ENCODE measurements around the gene SNX11.
"Not testable (repeated sequence)": the region's sequence is repeated elsewhere in the genome, so short reads cannot be mapped to it uniquely, and the experiment has no call there.

Gene SNX11

DNA sequence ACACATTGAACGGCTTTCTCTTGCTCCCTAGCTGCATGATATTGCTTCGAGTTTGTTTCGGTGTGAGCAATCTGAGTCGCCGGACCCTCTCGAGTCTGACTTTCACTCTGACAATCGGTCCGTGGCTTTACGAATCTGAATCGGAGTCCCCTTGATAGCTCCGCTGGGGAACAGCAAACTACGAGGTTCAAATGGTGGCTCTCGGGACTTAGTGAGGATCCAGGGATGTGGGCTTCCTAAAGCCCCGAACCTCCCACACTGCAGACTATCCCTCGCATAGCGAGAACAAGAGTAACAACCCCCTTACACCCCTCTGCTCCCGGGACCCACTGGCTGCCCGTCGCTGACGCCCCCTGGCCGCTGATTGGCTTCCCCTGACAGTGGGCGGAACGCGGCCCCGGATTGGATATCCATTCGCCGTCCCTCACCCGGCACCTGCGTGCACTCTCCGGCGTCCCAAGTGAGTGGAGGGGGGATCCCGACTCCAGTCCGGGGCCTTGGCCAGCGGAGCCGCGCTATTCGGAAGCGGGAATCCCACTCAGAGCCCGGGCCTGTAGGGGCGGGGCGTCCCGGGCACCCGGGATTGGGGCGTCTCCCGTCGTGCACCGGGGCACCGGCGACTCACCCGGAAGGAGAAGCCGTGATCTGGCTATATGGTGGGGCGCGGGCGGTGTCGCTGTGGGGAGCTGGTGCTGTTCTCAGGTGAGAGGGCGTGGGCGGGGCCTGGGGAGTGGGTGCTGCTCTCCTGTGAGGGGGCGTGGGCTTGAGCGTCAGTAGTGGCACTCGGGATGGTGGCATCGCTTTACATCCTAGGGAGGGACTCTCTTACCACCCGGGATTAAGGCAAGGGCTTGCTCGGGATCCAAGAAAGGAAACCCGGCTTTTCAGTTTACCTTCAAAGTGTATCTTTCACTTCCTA, at the start of gene SNX11:
Gene SNX11, plus strand, starts transcription at position 630 of the 919 bp plus-strand sequence. CDS start 4,278 bp downstream, outside the sequence.
- DNase-seq, result peak; percentile 97 to 98

- no peak for DNase-seq
These were observed 49.0 kb upstream of the SNX11 start for GRCh38 chr17:48058393-48059124.

DNA sequence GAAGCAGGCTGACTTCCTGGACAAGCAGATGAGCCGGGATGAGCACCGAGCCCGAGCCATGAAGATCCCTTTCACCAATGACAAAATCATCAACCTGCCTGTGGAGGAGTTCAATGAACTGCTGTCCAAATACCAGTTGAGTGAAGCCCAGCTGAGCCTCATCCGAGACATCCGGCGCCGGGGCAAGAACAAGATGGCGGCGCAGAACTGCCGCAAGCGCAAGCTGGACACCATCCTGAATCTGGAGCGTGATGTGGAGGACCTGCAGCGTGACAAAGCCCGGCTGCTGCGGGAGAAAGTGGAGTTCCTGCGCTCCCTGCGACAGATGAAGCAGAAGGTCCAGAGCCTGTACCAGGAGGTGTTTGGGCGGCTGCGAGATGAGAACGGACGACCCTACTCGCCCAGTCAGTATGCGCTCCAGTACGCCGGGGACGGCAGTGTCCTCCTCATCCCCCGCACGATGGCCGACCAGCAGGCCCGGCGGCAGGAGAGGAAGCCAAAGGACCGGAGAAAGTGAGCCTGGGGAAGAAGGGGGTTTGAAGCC, 48.4 kb upstream of the SNX11 start:
- DNase-seq, result no peak

DNA sequence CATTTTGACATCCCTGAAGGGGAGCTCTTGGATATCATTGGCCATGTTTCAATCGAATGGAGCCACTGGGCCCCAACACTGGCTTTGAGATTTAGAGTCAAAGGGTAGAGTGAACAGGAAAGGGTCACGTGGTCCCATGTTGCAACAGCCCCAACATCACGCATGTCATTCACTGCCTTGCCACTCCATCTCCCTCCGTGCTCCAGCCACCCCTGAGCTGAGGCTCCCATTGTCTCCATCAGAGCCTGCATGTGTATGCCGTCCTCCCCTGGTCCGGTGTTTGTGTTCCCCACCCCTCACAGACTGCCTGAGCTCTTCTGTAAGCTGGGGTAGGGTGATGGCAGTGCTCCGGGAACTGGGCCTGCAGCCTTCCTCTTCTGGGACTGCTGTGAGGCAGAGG, 47.3 kb upstream of the SNX11 start:
- no peak for DNase-seq

DNA sequence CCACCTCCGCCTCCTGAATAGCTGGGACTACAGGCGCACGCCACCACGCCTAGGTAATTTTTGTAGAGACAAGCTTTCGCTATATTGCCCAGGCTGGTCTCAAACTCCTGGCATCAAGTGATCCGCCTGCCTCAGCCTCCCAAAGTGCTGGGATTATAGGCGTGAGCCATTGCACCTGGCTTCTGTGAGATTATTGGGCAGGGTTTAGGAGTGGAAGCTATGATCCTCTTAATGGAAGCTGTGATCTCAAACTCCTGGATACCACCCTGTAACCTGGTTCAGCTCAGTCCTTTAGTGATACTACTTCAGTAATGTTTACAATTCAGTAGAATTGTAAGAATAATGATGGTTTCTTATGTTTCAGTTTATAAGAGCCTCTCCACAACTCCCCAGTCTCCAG, 45.3 kb upstream of the SNX11 start:
- DNase-seq, result no peak

DNA sequence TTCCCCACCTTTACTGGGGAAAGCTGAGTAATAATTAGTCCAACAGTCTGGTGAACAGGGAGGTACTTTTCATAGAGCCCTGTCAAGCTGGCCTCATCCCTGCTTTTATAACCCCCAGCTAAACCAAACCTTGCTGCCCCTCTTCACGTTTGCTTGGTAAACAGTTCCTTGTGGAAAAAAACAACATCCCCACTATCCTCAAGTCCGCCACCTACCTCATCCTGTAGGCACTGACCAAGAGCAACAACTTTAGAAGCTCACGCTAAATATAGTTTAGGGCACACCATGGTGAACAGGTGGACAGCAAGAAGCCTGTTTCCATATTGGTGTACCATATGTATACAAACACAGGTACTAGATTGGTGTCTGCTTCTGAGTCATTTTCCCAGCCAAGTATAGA, 42.9 kb upstream of the SNX11 start:
- DNase-seq, result no peak

DNA sequence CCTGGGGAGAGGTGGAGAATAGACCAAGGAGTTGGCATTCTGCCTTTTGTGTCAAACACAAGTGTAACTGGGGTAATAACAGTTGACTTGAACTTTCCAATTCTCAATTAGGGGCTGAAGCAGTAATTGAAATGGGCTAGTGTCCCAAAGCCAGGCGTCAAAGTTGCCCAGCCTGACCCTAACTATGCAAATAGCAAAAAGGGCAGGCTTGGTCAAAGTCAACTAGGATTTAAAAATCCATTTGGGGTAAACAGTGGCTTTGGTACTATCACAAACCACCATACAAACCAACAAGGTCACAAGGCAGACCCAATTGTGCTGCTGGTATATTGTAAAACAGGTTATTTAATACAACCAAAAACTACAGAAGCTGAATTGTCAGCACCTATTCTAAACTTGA, 41.4 kb upstream of the SNX11 start:
- DNase-seq, result no peak

DNA sequence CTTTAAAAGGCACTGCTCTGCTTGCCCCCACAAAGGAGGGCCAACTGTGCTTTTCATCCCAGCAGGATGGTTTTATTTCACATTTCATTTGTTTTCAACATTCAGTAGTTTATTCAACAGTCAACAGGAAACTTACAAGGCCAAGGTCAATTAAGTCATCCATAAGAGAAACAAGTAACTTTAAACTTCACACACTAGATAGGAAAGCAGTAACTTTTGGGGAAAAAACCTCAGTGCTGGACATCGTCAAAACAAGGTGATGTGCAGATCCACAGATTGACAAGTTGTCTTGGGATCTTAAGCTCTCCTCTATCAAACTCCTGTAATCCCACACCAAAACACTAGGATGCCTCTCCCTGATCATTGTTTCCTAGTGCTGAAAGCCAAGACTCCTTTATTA, 40.9 kb upstream of the SNX11 start:
- no peak for DNase-seq

GRCh38 chr17:48067245-48067644, 40.3 kb upstream of the SNX11 start:
- no peak for DNase-seq

DNA sequence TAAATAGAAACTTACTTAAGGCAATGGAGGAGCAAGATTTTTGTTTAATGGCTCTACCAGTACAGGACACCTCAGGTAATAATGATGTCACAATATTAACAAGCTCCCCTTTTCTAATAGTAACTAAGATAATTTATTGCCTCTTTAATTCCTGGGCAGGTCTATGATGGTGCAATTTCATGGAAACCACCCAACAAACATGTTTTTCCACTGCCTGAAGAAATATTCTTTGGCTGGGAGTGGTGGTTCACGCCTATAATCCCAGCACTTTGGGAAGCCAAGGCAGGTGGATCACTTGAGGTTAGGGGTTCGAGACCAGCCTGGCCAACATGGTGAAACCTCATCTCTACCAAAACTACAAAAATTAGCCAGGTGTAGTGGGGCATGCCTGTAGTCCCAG, 39.8 kb upstream of the SNX11 start:
- DNase-seq, result not testable (repeated sequence)

- DNase-seq, result no peak
These were observed 39.0 kb upstream of the SNX11 start for GRCh38 chr17:48068491-48068961.

GRCh38 chr17:48070195-48070594, 37.4 kb upstream of the SNX11 start:
- no peak for DNase-seq

GRCh38 chr17:48071654-48072053, 35.9 kb upstream of the SNX11 start:
- no peak for DNase-seq

GRCh38 chr17:48072811-48073210, 34.8 kb upstream of the SNX11 start:
- not testable (repeated sequence) for DNase-seq

DNA sequence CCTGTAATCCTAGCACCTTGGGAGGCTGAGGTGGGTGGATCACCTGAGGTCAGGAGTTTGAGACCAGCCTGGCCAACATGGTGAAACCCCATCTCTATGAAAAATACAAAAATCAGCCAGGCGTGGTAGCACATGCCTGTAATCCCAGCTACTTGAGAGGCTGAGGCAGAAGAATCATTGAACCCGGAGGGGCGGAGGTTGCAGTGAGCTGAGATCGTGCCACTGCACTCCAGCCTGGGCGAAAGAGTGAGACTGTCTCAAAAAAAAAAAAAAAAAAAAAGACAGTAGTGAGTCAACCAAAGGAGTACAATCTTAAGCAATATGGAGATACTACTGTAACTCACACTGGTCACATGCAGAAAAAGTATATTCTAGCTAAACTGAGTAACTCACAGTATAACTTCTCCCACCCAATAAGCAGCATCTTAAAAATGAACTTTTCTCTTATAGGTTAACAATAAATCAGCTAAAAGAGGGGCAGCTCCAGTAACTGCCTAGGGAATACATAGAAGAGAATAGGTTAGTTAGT, 33.9 kb upstream of the SNX11 start:
- not testable (repeated sequence) for DNase-seq

DNA sequence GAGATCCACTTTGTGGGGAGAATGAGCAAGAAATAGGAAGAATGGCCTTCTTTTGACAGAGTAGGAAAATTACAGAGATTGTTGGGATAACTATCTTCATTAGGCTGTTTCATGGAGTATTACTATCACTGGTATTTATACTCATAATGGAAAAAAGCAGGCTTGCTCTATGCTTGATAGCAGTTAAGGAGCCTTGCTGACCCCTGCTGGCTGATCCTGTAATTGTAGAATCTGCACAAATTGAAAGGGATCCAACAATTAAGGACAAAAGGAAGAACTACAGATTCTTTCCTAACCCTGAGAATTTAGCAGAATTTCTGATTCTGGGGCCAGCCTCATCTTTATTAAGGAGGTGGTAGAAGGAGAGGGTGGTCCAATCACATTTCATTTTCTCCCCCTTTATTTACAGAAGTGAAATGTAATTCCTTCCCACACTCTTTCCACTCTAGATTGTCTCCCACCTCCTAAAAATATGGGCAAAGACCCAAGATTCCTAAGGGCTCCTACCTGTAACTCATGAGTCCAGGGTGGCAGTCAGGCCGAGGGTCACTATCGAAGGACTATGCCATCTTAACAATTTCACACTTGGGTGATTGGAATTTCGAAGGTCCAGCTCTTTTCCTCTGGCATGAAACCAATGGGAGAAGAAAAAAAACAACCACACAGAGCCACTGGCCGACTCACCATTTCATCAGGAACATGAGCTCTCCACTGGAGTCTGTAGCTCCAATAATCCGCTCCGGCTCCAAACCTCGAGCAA, 33.1 kb upstream of the SNX11 start:
- DNase-seq, result peak; percentile 75 to 78

DNA sequence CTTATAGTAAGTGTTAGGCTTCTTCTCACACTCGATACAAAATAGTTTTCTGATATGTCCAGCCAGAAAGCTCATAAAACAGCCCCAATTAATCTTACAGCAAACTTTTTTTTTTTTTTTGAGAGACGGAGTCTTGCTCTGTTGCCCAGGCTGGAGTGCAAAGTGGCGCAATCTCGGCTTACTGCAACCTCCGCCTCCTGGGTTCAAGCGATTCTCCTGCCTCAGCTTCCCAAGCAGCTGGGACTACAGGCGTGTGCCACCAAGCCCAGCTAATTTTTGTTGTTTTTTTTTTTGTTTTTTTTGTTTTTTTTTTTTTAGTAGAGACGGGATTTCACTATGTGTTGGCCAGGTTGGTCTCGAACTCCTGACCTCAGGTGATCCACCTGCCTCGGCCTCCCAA, 30.4 kb upstream of the SNX11 start:
- DNase-seq, result not testable (repeated sequence)

DNA sequence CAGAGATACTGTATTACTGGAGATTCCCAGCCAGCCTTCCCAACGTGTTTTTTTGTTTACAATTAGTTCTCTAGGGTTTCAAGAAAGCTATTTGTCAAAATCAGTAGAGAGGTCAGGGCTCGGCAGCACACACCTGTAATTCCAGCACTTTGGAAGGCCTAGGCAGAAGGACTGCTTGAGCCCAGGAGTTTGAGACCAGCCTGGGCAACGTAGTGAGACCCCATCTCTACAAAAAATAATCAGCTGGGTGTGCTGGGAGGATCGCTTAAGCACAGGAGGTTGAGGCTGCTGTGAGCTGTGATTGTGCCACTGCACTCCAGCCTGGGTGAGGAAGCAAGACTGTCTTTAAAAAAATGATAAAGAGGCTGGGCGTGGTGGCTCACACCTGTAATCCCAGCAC, 25.7 kb upstream of the SNX11 start:
- DNase-seq, result no peak

DNA sequence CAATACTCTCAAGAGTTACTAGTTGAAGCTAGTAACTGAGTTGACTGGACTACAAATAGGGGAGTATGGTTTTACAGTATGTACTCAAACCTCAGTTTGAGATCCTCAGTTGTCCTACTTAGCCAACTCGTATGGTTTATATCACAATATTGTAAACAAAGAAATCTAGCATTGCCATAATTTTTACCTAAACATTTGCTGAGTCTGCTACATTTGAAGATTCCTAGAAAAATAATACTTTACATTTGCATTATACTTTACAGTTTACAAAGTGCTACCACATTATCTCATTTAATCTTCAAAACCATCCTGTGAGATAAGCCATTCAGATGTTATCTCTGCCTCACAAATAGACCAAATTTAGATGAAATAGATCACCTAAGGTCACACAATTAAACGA, 22.6 kb upstream of the SNX11 start:
- DNase-seq, result no peak

GRCh38 chr17:48093341-48094045, 14.1 kb upstream of the SNX11 start:
- no peak for DNase-seq

GRCh38 chr17:48095611-48096010, 12.0 kb upstream of the SNX11 start:
- DNase-seq, result no peak

GRCh38 chr17:48100160-48100559, 7.4 kb upstream of the SNX11 start:
- DNase-seq, result no peak

All from activated CD4-positive, alpha-beta T cell treated with anti-CD3 and anti-CD28 coated beads, Interleukin-2, amount 50 U/mL, for 4 hours (primary cell).